ENCODE measurements around the gene ST8SIA3.
"Not testable (repeated sequence)": the region's sequence is repeated elsewhere in the genome, so short reads cannot be mapped to it uniquely, and the experiment has no call there.

The ST8SIA3 gene

DNA sequence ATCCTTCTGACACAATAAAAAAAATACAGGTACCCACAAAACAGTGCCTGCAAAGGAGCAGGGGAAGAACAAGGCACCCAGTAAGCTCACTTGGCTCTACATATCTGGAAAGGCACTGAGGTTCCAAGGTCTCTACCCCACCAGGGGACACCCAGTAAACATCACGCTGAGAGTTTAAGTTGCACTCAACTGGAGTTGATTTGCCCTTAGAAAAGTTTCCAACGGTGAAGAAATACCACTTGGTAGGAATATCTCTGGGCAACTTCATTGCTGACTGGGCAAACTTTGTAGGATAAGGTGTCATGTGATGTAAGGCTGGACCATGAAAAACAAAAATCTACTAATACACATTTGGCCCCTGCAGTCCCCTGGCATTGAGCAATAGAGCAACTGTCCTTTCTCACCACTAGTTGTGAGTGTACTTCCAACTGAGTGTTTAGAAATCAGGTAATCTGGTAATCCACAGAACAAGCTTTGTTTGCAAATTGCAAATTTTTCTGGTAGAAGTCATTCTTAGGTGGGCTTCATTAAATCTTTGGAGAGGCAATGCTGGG lies 14.2 kb downstream of the ST8SIA3 start:
- no peak for DNase-seq (ENCODE audit: low spot score)

DNA sequence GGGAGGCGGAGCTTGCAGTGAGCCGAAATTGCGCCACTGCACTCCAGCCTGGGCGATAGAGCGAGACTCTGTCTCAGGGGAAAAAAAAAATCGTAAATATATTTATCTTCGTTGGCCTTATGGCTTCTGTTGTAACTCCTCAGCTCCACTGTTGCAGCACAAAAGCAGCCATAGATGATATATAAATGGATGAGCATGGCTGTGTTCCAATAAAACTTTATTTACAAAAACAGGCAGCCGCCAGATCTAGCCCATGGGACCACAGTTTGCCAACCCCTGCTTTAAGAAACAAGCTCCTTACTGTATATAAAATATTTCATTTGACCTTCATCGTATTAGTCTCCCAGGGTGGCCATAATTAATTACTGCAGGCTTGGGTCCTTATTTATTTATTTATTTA lies 20.1 kb downstream of the ST8SIA3 start:
- DNase-seq (ENCODE audit: low spot score): no peak

- DNase-seq (ENCODE audit: low spot score): no peak
These were observed 20.7 kb downstream of the ST8SIA3 start for GRCh38 chr18:57373017-57373416.

DNA sequence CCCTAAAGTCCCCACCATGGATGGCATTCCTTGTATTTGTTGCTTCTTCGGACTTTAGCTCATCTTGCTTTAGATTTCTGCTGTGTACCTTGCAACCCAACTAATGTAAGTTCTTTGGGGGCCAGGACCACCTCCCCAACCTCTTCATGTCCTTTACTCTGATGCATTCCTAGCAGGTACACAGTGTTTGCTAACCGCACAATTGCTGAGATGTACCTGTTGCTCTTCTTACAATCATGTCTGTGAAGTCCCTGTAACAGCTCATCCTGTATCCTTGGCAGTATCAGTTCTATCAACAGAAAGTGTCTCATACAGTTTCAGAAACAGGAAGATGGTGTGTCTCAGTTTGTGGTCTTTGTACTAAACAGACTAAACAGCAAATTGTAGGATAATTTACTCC lies 24.1 kb downstream of the ST8SIA3 start:
- no peak for DNase-seq (ENCODE audit: low spot score)

DNA sequence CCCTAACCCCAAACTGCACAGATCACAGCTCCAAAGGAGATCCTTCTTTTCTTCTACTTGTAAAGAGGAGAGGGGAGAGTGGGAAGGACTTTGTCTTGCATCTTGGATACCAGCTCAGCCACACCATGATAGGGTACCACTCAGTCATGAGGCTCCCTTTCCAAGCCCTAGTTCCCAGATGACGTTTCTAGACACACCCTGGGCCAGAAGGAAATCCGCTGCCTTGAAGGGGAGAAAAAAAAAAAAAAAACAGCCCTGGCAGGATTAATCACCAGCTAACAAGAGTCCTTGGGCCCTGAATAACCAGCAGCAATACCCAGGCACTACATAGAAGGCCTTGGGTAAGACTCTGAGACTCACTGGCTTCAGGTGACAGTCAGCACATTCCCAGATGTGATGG lies 36.9 kb downstream of the ST8SIA3 start:
- no peak for DNase-seq (ENCODE audit: low spot score)

DNA sequence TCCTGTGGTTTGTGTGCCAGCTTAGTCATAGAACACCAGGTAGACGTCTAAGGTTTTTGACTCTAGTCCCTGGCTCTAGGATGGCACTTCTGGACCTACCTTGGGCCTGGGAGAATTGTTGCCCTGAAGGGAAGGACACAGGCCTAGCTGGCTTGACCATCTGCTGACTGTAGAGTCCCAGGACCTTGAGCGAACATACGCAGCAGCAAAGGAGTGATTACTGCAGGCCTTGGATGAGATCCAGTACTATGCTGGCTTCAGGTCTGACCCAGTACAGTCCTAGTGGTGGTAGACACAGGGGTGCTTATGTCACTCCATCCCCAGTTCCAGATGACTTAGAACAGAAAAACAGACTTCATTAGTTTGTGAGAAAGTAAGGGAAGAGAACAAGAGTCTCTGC lies 37.7 kb downstream of the ST8SIA3 start:
- no peak for DNase-seq (ENCODE audit: low spot score)

DNA sequence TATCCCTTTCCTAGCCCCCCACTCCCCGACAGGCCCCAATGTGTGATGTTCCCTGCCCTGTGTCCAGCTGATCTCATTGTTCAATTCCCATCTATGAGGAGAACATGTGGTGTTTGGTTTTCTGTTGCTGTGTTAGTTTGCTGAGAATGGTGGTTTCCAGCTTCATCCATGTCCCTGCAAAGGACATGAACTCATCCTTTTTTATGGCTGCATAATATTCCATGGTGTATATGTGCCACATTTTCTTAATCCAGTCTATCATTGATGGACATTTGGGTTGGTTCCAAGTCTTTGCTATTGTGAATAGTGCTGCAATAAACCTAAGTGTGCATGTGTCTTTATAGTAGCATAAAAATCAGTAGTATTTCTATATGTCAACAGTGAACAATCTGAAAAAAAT lies 42.4 kb downstream of the ST8SIA3 start:
- not testable (repeated sequence) for DNase-seq (ENCODE audit: low spot score)

GRCh38 chr18:57396831-57397230 lies 44.5 kb downstream of the ST8SIA3 start:
- DNase-seq (ENCODE audit: low spot score): not testable (repeated sequence)

- no peak for DNase-seq (ENCODE audit: low spot score)
These were observed 45.2 kb downstream of the ST8SIA3 start for GRCh38 chr18:57397440-57398132.

DNA sequence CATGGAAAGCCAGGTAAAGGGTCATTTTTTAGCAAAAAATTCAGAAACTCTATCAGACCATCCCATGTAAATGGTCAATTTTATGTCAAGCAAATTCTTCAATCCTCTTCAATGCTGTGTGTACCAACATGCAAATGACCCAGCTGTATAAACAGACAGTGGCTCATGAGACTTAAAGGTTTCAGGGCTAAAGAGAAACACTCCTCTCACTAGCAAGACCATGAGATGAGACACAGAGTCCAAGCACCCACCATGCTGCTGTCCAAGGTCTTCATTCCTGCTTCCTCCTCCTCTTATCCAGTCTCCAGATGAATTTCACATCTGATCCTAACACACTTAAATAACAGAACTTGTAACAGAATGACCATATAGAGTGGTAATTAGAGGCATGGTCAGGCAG lies 52.0 kb downstream of the ST8SIA3 start:
- no peak for DNase-seq (ENCODE audit: low spot score)

GRCh38 chr18:57409650-57410049 lies 57.3 kb downstream of the ST8SIA3 start:
- no peak for DNase-seq (ENCODE audit: low spot score)

- no peak for DNase-seq (ENCODE audit: low spot score)
These were observed 58.4 kb downstream of the ST8SIA3 start for GRCh38 chr18:57410749-57411148.

DNA sequence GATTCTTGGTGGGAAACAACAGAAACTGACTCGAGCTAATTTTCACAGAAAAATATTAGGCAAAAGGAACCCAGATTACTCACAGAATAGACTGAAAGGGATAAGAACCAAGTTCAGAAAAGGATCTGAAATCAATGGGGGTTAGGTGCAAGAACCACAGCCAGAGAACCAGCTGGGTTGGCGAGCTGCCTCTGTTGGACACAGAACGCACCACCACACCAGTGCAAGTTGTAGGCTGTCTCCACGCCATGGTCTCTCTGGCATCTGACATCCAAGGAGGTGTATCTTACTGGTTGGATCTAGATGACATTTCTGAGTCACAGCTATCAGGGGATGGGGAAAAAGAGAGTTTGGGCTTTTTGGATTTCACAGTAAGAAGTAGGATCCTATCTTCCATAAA lies 64.2 kb downstream of the ST8SIA3 start:
- no peak for DNase-seq (ENCODE audit: low spot score)
